Hepatocyte (in vitro differentiated cells): Measurements from ENCODE around the gene HTRA2.

Source experiments
- EZH2 ChIP-seq: fragments of 200-600 bp; sonication (generic); IDR thresholded peaks from 2 replicates; pipeline ENCODE4 v1.6.1; 2016; ENCODE audit warnings: antibody characterized with exemption, mild to moderate bottlenecking, borderline replicate concordance
- TF ChIP-seq, protein P1 (sequence below): fragments of 200-600 bp; sonication (generic); IDR thresholded peaks from 2 replicates; pipeline ENCODE4 v1.5.1; 2016; ENCODE audit warnings: antibody characterized with exemption, mild to moderate bottlenecking; ENCODE audit not compliant: poor library complexity

DNA sequence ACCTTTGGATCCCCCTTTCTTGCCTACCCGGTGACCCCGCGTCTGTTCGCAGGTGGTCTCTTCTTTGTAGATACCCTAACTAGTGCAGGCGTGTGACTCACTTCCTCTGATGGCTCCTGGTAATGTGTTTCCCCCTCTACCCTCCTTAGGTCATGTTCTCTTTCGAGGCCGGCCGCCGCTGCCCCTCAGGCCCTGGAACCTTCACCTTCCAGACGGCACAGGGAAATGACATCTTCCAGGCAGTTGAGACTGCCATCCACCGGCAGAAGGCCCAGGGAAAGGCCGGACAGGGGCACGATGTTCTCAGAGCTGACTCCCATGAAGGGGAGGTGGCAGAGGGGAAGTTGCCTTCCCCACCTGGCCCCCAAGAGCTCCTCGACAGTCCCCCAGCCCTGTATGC is 26.4 kb downstream of the HTRA2 start:
- no peak for TF ChIP-seq EZH2
- TF ChIP-seq, protein P1, sequence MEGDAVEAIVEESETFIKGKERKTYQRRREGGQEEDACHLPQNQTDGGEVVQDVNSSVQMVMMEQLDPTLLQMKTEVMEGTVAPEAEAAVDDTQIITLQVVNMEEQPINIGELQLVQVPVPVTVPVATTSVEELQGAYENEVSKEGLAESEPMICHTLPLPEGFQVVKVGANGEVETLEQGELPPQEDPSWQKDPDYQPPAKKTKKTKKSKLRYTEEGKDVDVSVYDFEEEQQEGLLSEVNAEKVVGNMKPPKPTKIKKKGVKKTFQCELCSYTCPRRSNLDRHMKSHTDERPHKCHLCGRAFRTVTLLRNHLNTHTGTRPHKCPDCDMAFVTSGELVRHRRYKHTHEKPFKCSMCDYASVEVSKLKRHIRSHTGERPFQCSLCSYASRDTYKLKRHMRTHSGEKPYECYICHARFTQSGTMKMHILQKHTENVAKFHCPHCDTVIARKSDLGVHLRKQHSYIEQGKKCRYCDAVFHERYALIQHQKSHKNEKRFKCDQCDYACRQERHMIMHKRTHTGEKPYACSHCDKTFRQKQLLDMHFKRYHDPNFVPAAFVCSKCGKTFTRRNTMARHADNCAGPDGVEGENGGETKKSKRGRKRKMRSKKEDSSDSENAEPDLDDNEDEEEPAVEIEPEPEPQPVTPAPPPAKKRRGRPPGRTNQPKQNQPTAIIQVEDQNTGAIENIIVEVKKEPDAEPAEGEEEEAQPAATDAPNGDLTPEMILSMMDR: no peak
